NCI-H82 treated with DMSO at 0.1 percent for 48 hours (cell line): ENCODE measurements around the gene TSSC4.

ENCODE experiments used
- DNase-seq: peaks from one replicate; lab custom pipeline; 2025; ENCODE audit not compliant: unreplicated experiment; lab: John Stamatoyannopoulos, UW

Gene TSSC4

GRCh38 chr11:2415601-2416380 lies 15.2 kb downstream of the TSSC4 start:
- no peak for DNase-seq

- DNase-seq = no peak
Observed at GRCh38 chr11:2416765-2417164, 16.2 kb downstream of the TSSC4 start.

- no peak for DNase-seq
Observed at GRCh38 chr11:2417856-2418692, 17.5 kb downstream of the TSSC4 start.

- no peak for DNase-seq
Observed at GRCh38 chr11:2418693-2419360, 18.3 kb downstream of the TSSC4 start.

GRCh38 chr11:2419638-2420501 lies 19.3 kb downstream of the TSSC4 start:
- no peak for DNase-seq

GRCh38 chr11:2420502-2421225 lies 20.1 kb downstream of the TSSC4 start:
- DNase-seq = peak; percentile 1

- DNase-seq = no peak
Observed at GRCh38 chr11:2421226-2421994, 20.9 kb downstream of the TSSC4 start.

GRCh38 chr11:2421996-2422395 lies 21.4 kb downstream of the TSSC4 start:
- no peak for DNase-seq

- no peak for DNase-seq
Observed at GRCh38 chr11:2422461-2423156, 22.1 kb downstream of the TSSC4 start.

- DNase-seq = no peak
Observed at GRCh38 chr11:2423157-2424025, 22.8 kb downstream of the TSSC4 start.

GRCh38 chr11:2424811-2425495 lies 24.4 kb downstream of the TSSC4 start:
- DNase-seq = no peak

GRCh38 chr11:2425506-2425905 lies 25.0 kb downstream of the TSSC4 start:
- no peak for DNase-seq

GRCh38 chr11:2426221-2426620 lies 25.7 kb downstream of the TSSC4 start:
- DNase-seq = no peak

- no peak for DNase-seq
Observed at GRCh38 chr11:2426826-2427521, 26.4 kb downstream of the TSSC4 start.

GRCh38 chr11:2427721-2428321 lies 27.3 kb downstream of the TSSC4 start:
- DNase-seq = no peak

GRCh38 chr11:2428322-2428795 lies 27.8 kb downstream of the TSSC4 start:
- no peak for DNase-seq
